IMR-90 (cell line): ENCODE results near the gene HOXC10. TPM values are rescaled to one million over a fixed set of nuclear protein-coding genes. Genes with fewer than 3 reads are reported as not detected.

Source experiments
- ATAC-seq: fragments of 200-7000 bp; cut with Tn5 transposase; 2 replicates; pipeline ENCODE4 v1.9.1; 2020; ENCODE audit warnings: low read depth, mild to moderate bottlenecking, moderate library complexity
- BruUV-seq: library from RNA; stranded (reverse); fragments of 400-500 nt; replicated peaks from 2 replicates; lab custom pipeline; 2021; lab: Mats Ljungman, UMichigan
- CTCF ChIA-PET: fragments of 300-600 bp; formaldehyde crosslinking; extraction: SDS; loops from one replicate; lab custom pipeline; 2021; ENCODE audit warnings: antibody characterized with exemption; lab: Yijun Ruan, JAX
- POLR2A ChIA-PET: fragments of 300-600 bp; sonication (Branson Sonifier 250); formaldehyde crosslinking; loops from one replicate; lab custom pipeline; 2022; ENCODE audit warnings: antibody characterized with exemption; ENCODE audit not compliant: unreplicated experiment; lab: Charles Lee
- DNase-seq: peaks from one replicate; pipeline ENCODE4 v3.0.0; 2013
- H2AFZ ChIP-seq: replicated peaks from 2 replicates; pipeline ENCODE3; 2013; ENCODE audit warnings: low read length, mild to moderate bottlenecking; ENCODE audit not compliant: poor library complexity
- H2AK5ac ChIP-seq: 2 replicates; pipeline ENCODE4 v1.6.1; 2013; ENCODE audit warnings: low read depth, low read length, inconsistent platforms
- H2AK9ac ChIP-seq: replicated peaks from 2 replicates; pipeline ENCODE3; 2013; ENCODE audit warnings: mild to moderate bottlenecking, low read depth, low read length, moderate library complexity; ENCODE audit not compliant: poor library complexity
- H2BK120ac ChIP-seq: 2 replicates; pipeline ENCODE4 v1.6.1; 2013; ENCODE audit warnings: low read depth, low read length, inconsistent platforms
- H2BK15ac ChIP-seq: 3 replicates; pipeline ENCODE4 v1.6.1; 2013; ENCODE audit warnings: low read depth, low read length, inconsistent platforms
- H2BK20ac ChIP-seq: 2 replicates; pipeline ENCODE4 v1.6.1; 2013; ENCODE audit warnings: low read depth, mild to moderate bottlenecking, inconsistent platforms, low read length, moderate library complexity
- H2BK5ac ChIP-seq: 2 replicates; pipeline ENCODE4 v1.6.1; 2013; ENCODE audit warnings: mild to moderate bottlenecking, low read depth, low read length, inconsistent platforms; ENCODE audit not compliant: poor library complexity, severe bottlenecking
- H3K14ac ChIP-seq: replicated peaks from 2 replicates; pipeline ENCODE4 v1.6.1; 2013; ENCODE audit warnings: low read depth, low read length, inconsistent platforms
- H3K18ac ChIP-seq: 2 replicates; pipeline ENCODE4 v1.6.1; 2013; ENCODE audit warnings: low read depth, low read length, control low read depth
- H3K23ac ChIP-seq: 2 replicates; pipeline ENCODE4 v1.6.1; 2013; ENCODE audit warnings: low read depth, low read length, inconsistent platforms
- H3K27ac ChIP-seq: 2 replicates; pipeline ENCODE4 v1.5.1; 2013; ENCODE audit warnings: mild to moderate bottlenecking, control low read depth, low read length; ENCODE audit not compliant: insufficient read depth
- H3K27me3 ChIP-seq: 2 replicates; pipeline ENCODE4 v1.6.1; 2013; ENCODE audit warnings: low read length; ENCODE audit not compliant: control insufficient read depth, insufficient read depth
- H3K36me3 ChIP-seq: 2 replicates; pipeline ENCODE4 v1.6.1; 2013; ENCODE audit warnings: low read length, mixed read lengths; ENCODE audit not compliant: control insufficient read depth, insufficient read depth
- H3K4ac ChIP-seq: 2 replicates; pipeline ENCODE4 v1.6.1; 2013; ENCODE audit warnings: low read depth, low read length, inconsistent platforms
- H3K4me1 ChIP-seq: 2 replicates; pipeline ENCODE4 v1.6.1; 2013; ENCODE audit warnings: low read length, mixed read lengths; ENCODE audit not compliant: control insufficient read depth, insufficient read depth
- H3K4me2 ChIP-seq: 2 replicates; pipeline ENCODE4 v1.6.1; 2013; ENCODE audit warnings: low read depth, mild to moderate bottlenecking, control low read depth, low read length, moderate library complexity
- H3K4me3 ChIP-seq: 2 replicates; pipeline ENCODE4 v1.5.1; 2013; ENCODE audit warnings: low read depth, mild to moderate bottlenecking, control low read depth, low read length, moderate library complexity; ENCODE audit not compliant: insufficient read depth
- H3K56ac ChIP-seq: 2 replicates; pipeline ENCODE4 v1.6.1; 2013; ENCODE audit warnings: low read length, inconsistent platforms; ENCODE audit not compliant: insufficient read depth; ENCODE audit errors: extremely low read depth
- H3K79me1 ChIP-seq, 2 experiments: 2 replicates each; pipeline ENCODE4 v1.6.1; 2013; ENCODE audit warnings: low read length in 2 of 2, inconsistent platforms in 1 of 2, low read depth in 1 of 2
- H3K9ac ChIP-seq: 2 replicates; pipeline ENCODE4 v1.6.1; 2013; ENCODE audit warnings: low read depth, low read length, control low read depth
- H3K9me1 ChIP-seq: 2 replicates; pipeline ENCODE4 v1.6.1; 2013; ENCODE audit warnings: low read length, inconsistent platforms; ENCODE audit not compliant: insufficient read depth
- H3K9me3 ChIP-seq: 2 replicates; pipeline ENCODE4 v1.6.1; 2013; ENCODE audit warnings: low read length; ENCODE audit not compliant: control insufficient read depth, insufficient read depth
- H4K20me1 ChIP-seq: 2 replicates; pipeline ENCODE4 v1.6.1; 2013; ENCODE audit warnings: low read length, inconsistent platforms; ENCODE audit not compliant: insufficient read depth
- H4K5ac ChIP-seq: 2 replicates; pipeline ENCODE4 v1.6.1; 2013; ENCODE audit warnings: mild to moderate bottlenecking, low read depth, low read length, control low read depth
- H4K8ac ChIP-seq, 2 experiments: 2 replicates each; pipeline ENCODE4 v1.6.1; 2013; ENCODE audit warnings: low read depth in 2 of 2, low read length in 2 of 2, control low read depth in 1 of 2, inconsistent platforms in 1 of 2
- H4K91ac ChIP-seq: 2 replicates; pipeline ENCODE4 v1.6.1; 2013; ENCODE audit warnings: low read depth, low read length, inconsistent platforms; ENCODE audit not compliant: insufficient read depth
- BHLHE40 ChIP-seq: fragments of 150-350 bp; IDR thresholded peaks from 2 replicates; pipeline ENCODE4 v1.6.1; 2016; ENCODE audit warnings: mild to moderate bottlenecking, low read depth, low read length
- CEBPB ChIP-seq: IDR thresholded peaks from 2 replicates; pipeline ENCODE4 v1.6.1; 2012; ENCODE audit warnings: low read depth, low read length, improper control_type of control experiment
- CTCF ChIP-seq: conservative IDR thresholded peaks from 2 replicates; pipeline ENCODE4 v1.5.1; 2012; ENCODE audit warnings: mild to moderate bottlenecking, low read depth, low read length, improper control_type of control experiment
- MXI1 ChIP-seq: IDR thresholded peaks from 2 replicates; pipeline ENCODE4 v1.6.1; 2012; ENCODE audit warnings: low read depth, mild to moderate bottlenecking, low read length, moderate library complexity, borderline replicate concordance
- RFX5 ChIP-seq: IDR thresholded peaks from 2 replicates; pipeline ENCODE4 v1.8.0; 2012; ENCODE audit warnings: low read depth, mild to moderate bottlenecking, low read length, moderate library complexity
- WGBS, 2 experiments: methylation state at CpG; one replicate each; pipeline versions ENCODE4 v1.1.5 to v1.1.7; 2013; ENCODE audit warnings: missing lambda C conversion rate in 2 of 2; ENCODE audit not compliant: insufficient read length in 1 of 2; ENCODE audit errors: extremely low coverage in 2 of 2; 5-methylcytosine and 5-hydroxymethylcytosine counted together
- dilution Hi-C: fragments of 300-500 bp; cut with HindIII; formaldehyde crosslinking; loops from one replicate; pipeline ENCODE4 v1.14.3; 2018; ENCODE audit warnings: low sequenced_read_pairs; ENCODE audit not compliant: unreplicated experiment
- in situ Hi-C: fragments of 300-500 bp; cut with MboI; formaldehyde crosslinking; loops from 3 replicates; pipeline ENCODE4 v1.14.3; 2019; ENCODE audit warnings: low sequenced_read_pairs, inconsistent platforms, mixed read lengths
- intact Hi-C: fragments of 100-400 bp; cut with micrococcal nuclease; formaldehyde crosslinking; loops from 2 replicates; pipeline ENCODE4 v1.10.0; 2022
- polyA plus RNA-seq, 3 experiments: library from polyadenylated mRNA; depleted of rRNA; stranded (reverse); fragments of >200 nt; gene quantifications; 2 replicates each; pipeline ENCODE4 v1.2.3, GENCODE V29; 2012; ENCODE audit warnings: low replicate concordance in 1 of 3
- total RNA-seq: library from RNA; depleted of rRNA; stranded (reverse); fragments of >200 nt; gene quantifications from 2 replicates; pipeline ENCODE4 v1.2.3, GENCODE V29; 2012

Gene HOXC10
- total and polyA plus RNA-seq, 2 of the 4 experiments (the other 2 are of a cell fraction) = 0.15 TPM; not detected in 1

GRCh38 chr12:53975479-53976152 is 9.3 kb upstream of the HOXC10 start:
- Histone ChIP-seq H4K5ac (no peak overlapping the region), H3K9me1 (no peaks in the 10 kb centered on the region), H4K20me1 (peaks cover 2% of the 10 kb centered on the region; the same call in 1 of the 2 replicates), H2BK15ac (no peak overlapping the region), H3K4me1 (peaks cover 2% of the 10 kb centered on the region; the same call in 1 of the 2 replicates), H3K79me1 (no peaks in the 10 kb centered on the region), H3K56ac (no peak overlapping the region), H3K14ac (no peak overlapping the region), H4K91ac (no peak overlapping the region), H2BK120ac (no peak overlapping the region), H2AK5ac (no peak overlapping the region), H3K4me3 (no peak overlapping the region), H3K27ac (no peak overlapping the region), H3K4me2 (no peak overlapping the region), H2BK5ac (no peak overlapping the region), H2AK9ac (no peak overlapping the region), H3K4ac (no peak overlapping the region), H3K23ac (no peak overlapping the region), H3K9me3 (peaks cover 16% of the 10 kb centered on the region), H3K36me3 (no peaks in the 10 kb centered on the region), H3K27me3 (peaks cover 95% of the 10 kb centered on the region), H3K9ac (no peak overlapping the region), H2BK20ac (no peak overlapping the region), H2AFZ (peak overlapping the region; percentile 14), H3K18ac (no peak overlapping the region), H4K8ac (no peak overlapping the region)
- ATAC-seq (no peak), DNase-seq (no peak)
- WGBS, 2 experiments = 16% methylated on average over 5 of the region's 31 CpGs; no CpG with 5 or more reads in 1 of the 2 experiments
- intact Hi-C loops (no loop called here), dilution Hi-C loops (no loop called here), in situ Hi-C loops (no loop called here)
- BruUV-seq = no TSS peak
- no peak for TF ChIP-seq BHLHE40
- TF ChIP-seq CEBPB = no peak
- TF ChIP-seq CTCF = no peak
- no peak for TF ChIP-seq MXI1
- no peak for TF ChIP-seq RFX5
- ChIA-PET POLR2A (no interaction called here), CTCF (interaction anchor here (0.6 kb wide), 1 partner anchor 98 kb away, joined by 3 read pairs; no protein-coding TSS in a partner anchor)
